ELR (cell line): Measurements from ENCODE around the gene TESK1.

Experiments used
- DNase-seq: peaks from one replicate; pipeline ENCODE4 v3.0.0-alpha.2; 2015; ENCODE audit warnings: low read depth

The TESK1 gene

DNA sequence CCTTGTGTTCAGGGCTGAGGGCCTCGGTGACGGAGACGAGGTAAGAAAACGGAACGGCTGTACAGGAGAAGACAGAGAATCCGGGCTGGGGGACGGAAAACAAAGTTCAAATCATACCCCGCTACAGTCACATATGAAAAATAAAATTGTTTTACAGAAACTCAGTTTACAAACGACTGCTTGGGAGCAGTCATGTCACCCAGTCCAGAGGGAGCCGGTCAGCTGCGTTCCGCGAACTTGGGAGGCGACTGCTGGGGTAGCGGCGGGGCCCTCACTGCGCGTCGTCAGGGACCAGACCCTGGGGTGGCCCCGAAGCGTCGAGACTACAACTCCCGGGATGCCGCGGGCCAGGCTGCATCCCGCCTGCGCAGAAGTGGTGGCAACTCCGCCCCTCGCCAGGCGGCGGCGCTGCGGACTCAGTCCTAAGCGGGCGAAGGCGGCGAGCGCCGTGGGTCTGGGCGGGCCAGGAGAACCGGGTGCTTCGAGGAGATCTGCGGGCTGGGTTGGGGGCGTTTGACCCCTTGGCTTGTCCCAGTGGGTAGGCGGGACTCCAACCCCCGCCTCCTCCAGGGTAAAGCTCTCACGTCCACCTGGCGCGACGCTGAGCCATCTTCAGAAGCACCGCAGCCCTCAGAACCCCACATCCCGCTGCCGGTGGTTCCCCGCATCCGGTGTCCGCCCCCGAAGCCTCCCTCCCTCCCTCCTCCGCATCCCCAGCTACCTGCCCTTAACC is 41.6 kb downstream of the TESK1 start:
- peak; percentile 92 for DNase-seq

DNA sequence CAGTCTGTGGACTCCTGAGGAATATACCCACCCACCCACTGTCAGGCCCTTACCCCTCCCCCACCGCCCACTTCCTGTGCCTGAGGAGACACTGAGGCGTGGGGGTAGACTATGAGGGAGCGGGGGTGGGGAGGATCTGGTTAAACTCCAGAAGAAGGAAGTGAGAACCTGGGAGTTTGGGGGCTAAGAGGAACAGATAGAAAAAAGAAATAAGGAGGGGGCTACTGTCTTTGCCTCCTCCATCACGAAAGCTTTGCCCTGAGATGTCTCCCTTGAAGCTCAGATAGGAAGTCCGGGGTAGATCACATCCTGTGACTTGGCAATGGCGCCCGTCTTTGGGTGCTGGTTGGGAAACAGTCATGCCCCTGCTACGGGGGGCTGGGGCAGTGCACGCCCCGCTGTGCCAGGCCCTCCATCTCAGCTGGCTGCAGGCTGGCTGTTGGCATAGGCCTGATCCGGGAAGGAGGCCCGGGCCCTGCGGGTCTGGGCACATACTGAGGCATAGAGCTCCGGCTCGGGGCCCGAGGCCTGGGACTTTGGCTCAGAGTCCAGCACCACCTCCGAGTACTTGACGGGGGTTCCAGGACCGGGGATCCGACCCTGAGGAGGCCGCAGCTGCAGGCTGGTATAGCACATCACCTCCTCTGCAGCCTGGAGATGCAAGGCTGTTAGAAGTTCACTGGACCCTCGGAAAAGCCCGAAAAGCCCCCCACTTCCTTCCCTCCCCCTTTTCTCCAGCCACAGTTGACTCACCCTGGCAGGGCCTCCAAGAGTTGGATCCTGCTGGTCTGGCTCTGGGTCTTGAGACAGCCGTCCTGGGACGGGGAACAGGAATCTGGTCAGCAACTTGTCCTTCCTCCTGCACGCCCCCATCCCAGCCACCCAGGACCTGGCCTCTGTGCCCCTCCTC is 44.6 kb downstream of the TESK1 start:
- DNase-seq = no peak

DNA sequence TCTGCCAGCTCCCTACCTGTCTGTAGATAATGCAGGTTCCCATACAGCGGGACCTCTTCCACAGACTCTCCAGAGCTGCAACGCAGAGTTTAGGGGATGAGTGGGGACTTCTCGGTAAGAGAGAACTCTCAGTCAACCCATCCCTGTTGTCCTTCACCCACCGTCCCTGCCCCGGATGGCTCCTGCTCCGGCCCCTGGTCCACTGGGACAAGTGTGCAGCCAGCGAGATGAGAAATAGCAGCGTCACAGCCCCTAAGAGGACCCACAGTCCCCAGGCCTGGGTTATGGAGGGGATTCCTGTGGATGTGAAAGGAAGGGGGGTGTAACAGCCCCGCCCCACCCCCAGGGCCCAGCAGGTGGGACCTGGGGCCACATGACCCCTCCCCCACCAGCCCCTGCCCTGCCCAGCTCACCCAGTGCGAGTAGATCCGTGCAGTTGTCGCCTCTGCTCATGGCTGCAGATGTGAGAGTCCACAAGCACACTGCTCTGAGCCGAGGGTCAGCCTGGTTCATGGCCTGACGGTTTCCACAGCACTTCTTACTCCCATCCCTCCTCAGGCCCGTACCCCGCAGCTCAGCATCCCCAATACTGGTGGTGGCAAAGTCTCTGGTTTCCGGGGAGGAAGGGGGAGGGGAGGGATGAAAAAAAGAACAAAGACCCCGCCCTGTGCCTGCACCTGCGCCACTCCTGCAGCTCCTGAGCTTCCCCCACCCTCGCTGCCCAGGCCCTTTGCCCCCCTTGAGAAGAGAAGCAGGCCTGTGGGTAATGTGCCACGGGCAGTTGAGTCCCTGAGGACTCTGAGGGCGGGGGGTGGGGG is 45.5 kb downstream of the TESK1 start, which contains the start of gene SIT1:
Gene SIT1, minus strand, starts transcription at position 591 of the 818 bp plus-strand sequence. Its CDS starts 78 bp downstream, at position 513.
- no peak for DNase-seq

DNA sequence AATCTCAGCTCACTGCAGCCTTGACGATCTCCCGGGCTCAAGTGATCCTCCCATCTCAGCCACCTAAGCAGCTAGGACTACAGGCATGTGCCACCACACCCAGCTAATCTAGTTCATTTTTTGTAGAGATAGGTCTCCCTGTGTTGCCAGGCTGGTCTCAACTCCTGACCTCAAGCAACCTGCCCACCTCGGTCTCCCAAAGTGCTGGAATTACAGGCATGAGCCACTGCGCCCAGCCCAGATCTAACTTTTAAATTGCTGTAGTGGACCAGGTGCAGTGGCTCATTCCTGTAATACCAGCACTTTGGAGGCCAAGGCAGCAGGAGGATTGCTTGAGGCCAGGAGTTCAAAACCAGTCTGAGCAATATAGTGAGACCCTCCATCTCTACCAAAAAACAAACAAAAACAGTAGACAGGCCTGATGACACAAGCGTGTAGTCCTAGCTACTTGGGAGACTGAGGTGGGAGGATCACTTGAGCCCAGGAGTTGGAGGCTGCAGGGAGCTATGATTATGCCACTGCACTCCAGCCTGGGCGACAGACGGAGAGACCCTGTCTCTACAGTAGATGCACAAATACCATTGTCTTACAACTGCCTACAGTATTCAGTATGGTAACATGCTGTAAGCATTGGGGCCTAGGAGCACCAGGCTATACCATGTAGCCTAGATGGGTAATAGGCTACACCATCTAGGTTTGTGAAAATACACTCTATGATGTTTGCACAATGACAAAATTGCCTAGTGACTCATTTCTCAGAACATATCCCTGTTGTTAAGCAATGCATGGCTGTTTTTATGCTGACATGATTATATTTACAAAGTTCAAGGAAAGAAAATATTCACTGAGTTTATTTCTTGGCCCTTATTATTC is 47.1 kb downstream of the TESK1 start:
- DNase-seq = peak; percentile 56

DNA sequence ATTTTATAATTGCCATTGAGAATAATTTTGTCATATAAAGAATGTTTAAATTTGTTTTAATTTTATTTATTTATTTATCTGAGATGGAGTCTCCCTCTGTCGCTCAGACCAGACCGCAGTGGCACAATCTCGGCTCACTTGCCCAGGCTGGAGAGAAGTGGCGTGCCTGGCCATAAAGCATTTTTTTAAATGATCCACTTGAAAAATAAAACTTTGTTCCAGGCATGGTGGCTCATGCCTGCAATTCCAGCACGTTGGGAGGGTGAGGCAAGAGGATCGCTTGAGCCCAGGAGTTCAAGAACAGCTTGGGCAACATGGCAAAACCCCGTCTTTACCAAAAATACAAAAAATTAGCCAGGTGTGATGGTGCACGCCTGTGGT is 47.8 kb downstream of the TESK1 start:
- DNase-seq = no peak

- no peak for DNase-seq
These were observed 48.5 kb downstream of the TESK1 start for GRCh38 chr9:35653611-35654010.

DNA sequence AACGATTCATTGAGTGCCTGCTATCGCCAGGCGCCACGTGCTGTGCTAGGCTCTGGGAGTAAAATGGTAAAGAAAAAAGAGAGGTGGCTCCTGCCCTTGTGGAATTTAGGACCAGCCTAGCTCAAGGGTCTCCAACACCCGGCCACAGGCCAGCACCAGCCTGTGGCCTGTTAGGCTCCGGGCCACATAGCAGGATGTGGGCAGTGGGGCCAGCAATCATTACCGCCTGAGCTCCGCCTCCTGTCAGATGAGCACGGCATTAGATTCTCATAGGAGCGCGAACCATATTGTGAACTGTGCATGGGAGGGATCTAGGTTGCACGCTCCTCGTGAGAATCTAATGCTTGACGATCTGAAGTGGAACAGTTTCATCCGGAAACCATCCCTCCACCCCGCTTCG is 51.3 kb downstream of the TESK1 start:
- no peak for DNase-seq

DNA sequence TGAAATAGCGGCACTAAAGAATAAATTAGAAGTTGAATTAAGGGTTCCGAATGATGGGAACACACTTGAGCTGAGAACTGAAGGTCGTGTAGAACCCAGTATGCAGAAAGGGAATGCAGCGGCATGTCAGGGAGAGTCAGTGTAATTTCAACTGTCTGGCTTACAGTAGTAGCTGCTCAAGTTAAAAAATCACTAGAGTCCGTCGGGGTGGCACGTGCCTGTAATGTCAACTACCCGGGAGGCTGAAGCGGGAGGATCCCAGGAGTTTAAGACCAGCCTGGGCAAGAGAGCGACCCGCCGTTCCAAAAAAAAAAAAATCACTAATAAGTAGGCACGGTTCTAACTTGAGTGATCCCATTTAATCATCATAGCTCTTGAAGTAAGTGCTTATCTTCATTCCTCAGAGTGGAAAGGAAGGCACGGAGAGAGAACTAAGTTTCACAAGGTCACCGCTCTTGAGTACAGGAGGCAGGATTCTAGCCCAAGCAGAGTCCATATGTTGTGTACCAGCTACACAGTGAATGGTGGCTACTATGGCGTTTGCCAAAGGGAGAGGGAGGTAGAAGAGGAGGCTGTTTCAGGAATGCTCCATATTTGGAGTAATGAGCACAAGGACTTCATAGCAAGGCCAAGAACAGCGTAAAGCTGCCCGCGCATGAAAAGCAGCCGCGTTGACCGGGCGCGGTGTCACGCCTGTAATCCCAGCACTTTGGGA is 51.9 kb downstream of the TESK1 start:
- DNase-seq = no peak

- peak; percentile 100 for DNase-seq
These were observed 52.6 kb downstream of the TESK1 start, which contains the start of gene RMRP for GRCh38 chr9:35657546-35658136. TSS of gene RMRP (minus strand) at chr9:35658019.

DNA sequence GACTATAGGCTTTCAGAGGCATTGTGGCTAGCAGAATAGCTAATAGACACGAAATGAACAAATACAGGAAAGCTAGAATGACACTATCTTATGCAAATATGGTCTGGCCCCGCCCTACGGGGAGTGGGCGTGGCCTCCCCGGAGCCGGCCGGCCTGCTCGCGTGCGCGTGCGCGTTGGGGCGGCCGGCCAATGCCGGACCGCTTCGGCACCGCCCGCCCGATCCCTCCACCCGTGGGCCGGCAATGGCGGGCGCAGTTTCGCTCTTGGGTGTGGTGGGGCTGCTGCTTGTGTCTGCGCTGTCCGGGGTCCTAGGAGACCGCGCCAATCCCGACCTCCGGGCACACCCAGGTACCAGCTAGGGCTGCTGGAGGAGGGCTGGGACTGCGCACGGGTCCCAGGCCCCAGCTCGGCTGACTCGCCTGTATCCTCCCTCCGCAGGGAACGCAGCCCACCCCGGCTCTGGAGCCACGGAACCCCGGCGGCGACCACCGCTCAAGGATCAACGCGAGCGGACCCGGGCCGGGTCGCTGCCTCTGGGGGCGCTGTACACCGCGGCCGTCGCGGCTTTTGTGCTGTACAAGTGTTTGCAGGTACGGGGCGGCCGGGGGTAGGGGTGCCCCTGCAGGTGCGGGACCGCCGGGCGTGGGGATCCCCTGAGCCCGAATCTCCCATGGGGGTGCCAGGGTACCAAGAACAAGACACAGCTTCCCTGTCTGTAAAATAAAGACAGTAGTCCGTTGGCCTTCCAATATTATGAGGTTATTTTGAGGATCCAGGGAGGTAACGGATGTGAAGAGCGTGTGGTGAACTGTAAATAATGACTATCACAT is 53.3 kb downstream of the TESK1 start, which contains the start of gene CCDC107:
Gene CCDC107, plus strand, starts transcription at position 156 of the 831 bp plus-strand sequence. Its CDS starts 88 bp downstream, at position 244.
- peak; percentile 86 for DNase-seq

DNA sequence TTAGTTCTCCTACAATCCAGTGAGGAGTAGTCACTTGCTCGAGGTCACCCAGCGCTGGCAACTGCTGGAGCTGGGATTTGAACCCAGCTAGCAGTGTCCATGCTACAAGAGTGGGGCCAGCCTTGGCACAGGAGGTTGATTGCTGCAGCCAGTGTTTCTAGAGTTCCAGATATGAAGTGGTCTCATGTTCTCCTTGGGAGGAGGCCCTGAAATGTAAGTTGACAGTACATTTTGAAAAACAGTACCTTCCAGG is 53.8 kb downstream of the TESK1 start:
- peak; percentile 81 for DNase-seq

DNA sequence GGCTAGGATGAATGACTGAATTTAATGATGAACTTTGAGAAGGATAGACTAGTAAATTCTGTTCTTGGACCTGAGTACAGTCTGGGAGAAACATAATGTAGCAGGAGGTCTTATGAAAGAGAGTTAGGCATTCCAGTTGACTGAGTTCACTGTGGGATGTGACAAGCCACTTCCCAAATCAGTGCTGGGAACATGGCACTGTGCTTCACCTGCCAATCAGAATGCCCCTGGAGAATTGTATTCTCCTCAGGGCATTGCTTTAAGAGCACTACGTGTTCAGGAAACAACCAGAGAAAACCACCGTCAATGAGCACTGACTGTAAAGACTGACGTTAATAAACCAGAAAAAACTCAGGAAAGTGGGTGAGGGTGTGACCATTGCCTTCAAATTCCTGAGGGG is 54.3 kb downstream of the TESK1 start:
- DNase-seq = peak; percentile 76
